CD14-positive monocyte (primary cell): ENCODE results near the gene TMEM151A. TPM values are rescaled to one million over a fixed set of nuclear protein-coding genes. Genes with fewer than 3 reads are reported as not detected.

Experiments
- DNase-seq, 3 donors: peaks; one replicate each; pipeline ENCODE4 v3.0.0-alpha.2; 2011 to 2022
- H2AFZ ChIP-seq: 2 replicates; pipeline ENCODE4 v1.6.0; 2012; ENCODE audit warnings: mild to moderate bottlenecking, low read depth, low read length, inconsistent platforms; ENCODE audit not compliant: insufficient read depth, poor library complexity, severe bottlenecking
- H3K27ac ChIP-seq, 2 donors: 1 replicate in 1 of 2; 2 replicates in 1 of 2; pipeline ENCODE4 v1.5.1; 2012 to 2013; ENCODE audit warnings: low read length in 2 of 2, control low read depth in 1 of 2, inconsistent platforms in 1 of 2, low read depth in 1 of 2, mild to moderate bottlenecking in 1 of 2
- H3K27me3 ChIP-seq, 2 donors: one replicate each; pipeline versions ENCODE4 v1.6.0 to v1.6.1; 2011 to 2013; ENCODE audit warnings: low read length in 2 of 2; ENCODE audit not compliant: control insufficient read depth in 2 of 2, insufficient read depth in 2 of 2
- H3K36me3 ChIP-seq, 2 donors: replicated peaks in 1 of 2; 1 replicate in 1 of 2; 2 replicates in 1 of 2; pipeline versions ENCODE4 v1.5.1 to v1.6.1; 2012 to 2013; ENCODE audit warnings: low read length in 2 of 2, control low read depth in 1 of 2, inconsistent platforms in 1 of 2, mild to moderate bottlenecking in 1 of 2; ENCODE audit not compliant: insufficient read depth in 2 of 2, control insufficient read depth in 1 of 2
- H3K4me1 ChIP-seq, 2 donors: 1 replicate in 1 of 2; 2 replicates in 1 of 2; pipeline versions ENCODE4 v1.5.1 to v1.6.1; 2012 to 2013; ENCODE audit warnings: low read length in 2 of 2, control low read depth in 1 of 2, inconsistent platforms in 1 of 2, mild to moderate bottlenecking in 1 of 2, moderate library complexity in 1 of 2; ENCODE audit not compliant: insufficient read depth in 2 of 2, control insufficient read depth in 1 of 2
- H3K4me2 ChIP-seq: replicated peaks from 2 replicates; pipeline ENCODE3; 2012; ENCODE audit warnings: low read length, moderate library complexity, mild to moderate bottlenecking; ENCODE audit not compliant: poor library complexity, severe bottlenecking; ENCODE audit errors: extremely low read depth
- H3K4me3 ChIP-seq, 3 experiments: fragments of 200-600 bp in 1 of 3; sonication (generic) in 1 of 3; replicated peaks in 1 of 3; 1 replicate in 2 of 3; 2 replicates in 1 of 3; pipeline ENCODE4 v1.5.1; 2011 to 2013; ENCODE audit warnings: low read length in 3 of 3, mild to moderate bottlenecking in 3 of 3, control low read depth in 2 of 3, low read depth in 2 of 3, inconsistent platforms in 1 of 3, moderate library complexity in 1 of 3
- H3K79me2 ChIP-seq: 2 replicates; pipeline ENCODE4 v1.6.0; 2012; ENCODE audit warnings: mild to moderate bottlenecking, control low read depth, inconsistent platforms, low read length, moderate library complexity; ENCODE audit not compliant: insufficient read depth
- H3K9ac ChIP-seq: 2 replicates; pipeline ENCODE4 v1.6.0; 2017; ENCODE audit warnings: low read length, mild to moderate bottlenecking; ENCODE audit not compliant: insufficient read depth, poor library complexity, severe bottlenecking
- H3K9me3 ChIP-seq, 2 donors: replicated peaks in 1 of 2; 1 replicate in 1 of 2; 2 replicates in 1 of 2; pipeline versions ENCODE4 v1.5.1 to v1.6.1; 2012 to 2013; ENCODE audit warnings: low read length in 2 of 2, control low read depth in 1 of 2; ENCODE audit not compliant: control insufficient read depth in 1 of 2, insufficient read depth in 1 of 2
- H4K20me1 ChIP-seq: 2 replicates; pipeline ENCODE4 v1.6.0; 2012; ENCODE audit warnings: mild to moderate bottlenecking, low read length, control low read depth, moderate library complexity; ENCODE audit not compliant: insufficient read depth
- H3K27ac Mint-ChIP-seq, 7 donors: one replicate each; pipeline ENCODE4 v1.8.0; 2020; ENCODE audit warnings: mild to moderate bottlenecking in 7 of 7, mixed read lengths in 7 of 7, moderate library complexity in 6 of 7, inconsistent platforms in 2 of 7
- H3K27me3 Mint-ChIP-seq, 3 donors: one replicate each; pipeline ENCODE4 v1.8.0; 2021 to 2022; ENCODE audit warnings: low read depth in 3 of 3, mild to moderate bottlenecking in 3 of 3, mixed read lengths in 3 of 3, moderate library complexity in 3 of 3, inconsistent platforms in 1 of 3
- H3K36me3 Mint-ChIP-seq, 2 donors: one replicate each; pipeline ENCODE4 v1.8.0; 2020; ENCODE audit warnings: mixed read lengths in 2 of 2, inconsistent platforms in 1 of 2, mild to moderate bottlenecking in 1 of 2
- H3K4me1 Mint-ChIP-seq: one replicate; pipeline ENCODE4 v1.8.0; 2020; ENCODE audit warnings: mild to moderate bottlenecking, mixed read lengths
- H3K4me3 Mint-ChIP-seq, 2 donors: one replicate each; pipeline ENCODE4 v1.8.0; 2020; ENCODE audit warnings: mild to moderate bottlenecking in 2 of 2, mixed read lengths in 2 of 2, moderate library complexity in 1 of 2
- H3K9me3 Mint-ChIP-seq, 7 donors: one replicate each; pipeline ENCODE4 v1.8.0; 2020 to 2022; ENCODE audit warnings: mixed read lengths in 7 of 7, mild to moderate bottlenecking in 6 of 7, moderate library complexity in 6 of 7, inconsistent platforms in 2 of 7
- WGBS: methylation state at CpG from one replicate; pipeline ENCODE4 v1.1.5; 2013; ENCODE audit warnings: missing lambda C conversion rate; ENCODE audit not compliant: insufficient coverage; 5-methylcytosine and 5-hydroxymethylcytosine counted together
- intact Hi-C, 2 donors: fragments of 100-400 bp; cut with micrococcal nuclease; formaldehyde crosslinking; loops; one replicate each; pipeline versions ENCODE4 v1.15.0 to v1.15.1; 2023
- polyA plus RNA-seq, 3 donors: library from polyadenylated mRNA; depleted of rRNA in 1 of 3; unstranded in 2 of 3; stranded (reverse) in 1 of 3; fragments of 300-500 nt in 2 of 3; fragments of >200 nt in 1 of 3; fragmentation: Illumina TruSeq in 2 of 3; gene quantifications; 1 replicate in 2 of 3; 2 replicates in 1 of 3; pipeline ENCODE4 v1.2.3, GENCODE V29; 2012 to 2021
- TF ChIP-seq, protein P1 (sequence below): fragments of 200-600 bp; IDR thresholded peaks from one replicate; pipeline ENCODE4 v1.8.0; 2022; ENCODE audit warnings: antibody characterized with exemption, mild to moderate bottlenecking

The TMEM151A gene
- polyA plus RNA-seq, 3 donors = not detected

DNA sequence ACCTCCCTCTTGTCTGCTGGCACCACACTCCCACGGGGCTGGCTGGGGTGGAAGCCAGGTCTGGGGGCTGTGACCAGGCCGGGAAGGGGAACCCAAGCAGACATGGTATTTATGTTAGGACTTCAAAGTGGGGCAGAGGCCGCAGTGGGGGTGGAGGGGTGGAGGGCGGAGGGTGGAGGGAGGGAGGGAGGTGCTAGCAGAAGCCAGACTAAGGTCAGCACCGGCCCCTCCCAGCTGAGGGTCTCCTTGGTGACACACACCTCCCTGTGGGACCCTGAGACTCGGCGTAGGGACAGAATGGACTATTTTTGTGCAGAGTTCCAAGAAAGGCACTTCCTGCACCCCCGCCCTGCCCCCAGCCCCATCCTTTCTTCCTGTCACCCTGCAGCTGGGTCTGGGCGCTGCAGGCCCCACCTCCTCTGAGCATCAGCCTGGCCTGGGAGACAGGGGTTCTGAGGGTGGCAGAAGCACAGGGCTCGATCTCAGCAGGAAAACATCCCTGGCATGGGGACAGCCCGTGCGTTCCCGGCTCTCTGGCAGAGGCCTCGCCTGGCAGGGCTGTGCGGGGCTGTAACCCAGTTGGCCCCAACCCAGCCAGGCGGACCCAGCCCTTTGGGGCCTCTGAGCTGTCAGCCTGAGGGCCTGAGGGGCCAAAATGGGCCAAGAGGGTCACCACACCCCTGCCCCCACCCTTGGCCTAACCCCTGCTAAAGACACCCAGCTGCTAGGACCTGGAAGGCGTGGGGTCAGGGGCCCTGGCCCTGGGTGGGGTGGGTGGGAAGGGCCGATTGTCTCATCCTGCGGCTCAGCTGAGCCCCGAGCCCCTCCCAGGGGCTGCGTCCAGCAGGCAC is 34.8 kb downstream of the TMEM151A start:
- Histone ChIP-seq H3K79me2 (no peaks in the 10 kb centered on the region), H3K27ac (no peak overlapping the region), H3K9ac (no peak overlapping the region), H3K4me1 (peaks cover 7 to 11% of the 10 kb centered on the region in 2 donors), H3K9me3 (no peaks in the 10 kb centered on the region), H3K4me3 (no peak overlapping the region), H2AFZ (no peak overlapping the region), H3K27me3 (no peaks in the 10 kb centered on the region), H4K20me1 (no peaks in the 10 kb centered on the region), H3K4me2 (no peak overlapping the region), H3K36me3 (peaks cover 0 to 4% of the 10 kb centered on the region in 2 donors)
- peaks cover 0 to 2% (median 0%) of the 10 kb centered on the region in 7 donors for H3K9me3 Mint-ChIP-seq
- peaks cover 1 to 2% of the 10 kb centered on the region in 2 donors for H3K36me3 Mint-ChIP-seq
- no peak for DNase-seq
- intact Hi-C loops = no loop called here
- peaks cover 18% of the 10 kb centered on the region for H3K4me1 Mint-ChIP-seq
- no peak overlapping the region for H3K27ac Mint-ChIP-seq
- peaks cover 0 to 3% (median 2%) of the 10 kb centered on the region in 3 donors for H3K27me3 Mint-ChIP-seq
- WGBS = 60% methylated on average over 14 of the region's 21 CpGs
- TF ChIP-seq, protein P1, sequence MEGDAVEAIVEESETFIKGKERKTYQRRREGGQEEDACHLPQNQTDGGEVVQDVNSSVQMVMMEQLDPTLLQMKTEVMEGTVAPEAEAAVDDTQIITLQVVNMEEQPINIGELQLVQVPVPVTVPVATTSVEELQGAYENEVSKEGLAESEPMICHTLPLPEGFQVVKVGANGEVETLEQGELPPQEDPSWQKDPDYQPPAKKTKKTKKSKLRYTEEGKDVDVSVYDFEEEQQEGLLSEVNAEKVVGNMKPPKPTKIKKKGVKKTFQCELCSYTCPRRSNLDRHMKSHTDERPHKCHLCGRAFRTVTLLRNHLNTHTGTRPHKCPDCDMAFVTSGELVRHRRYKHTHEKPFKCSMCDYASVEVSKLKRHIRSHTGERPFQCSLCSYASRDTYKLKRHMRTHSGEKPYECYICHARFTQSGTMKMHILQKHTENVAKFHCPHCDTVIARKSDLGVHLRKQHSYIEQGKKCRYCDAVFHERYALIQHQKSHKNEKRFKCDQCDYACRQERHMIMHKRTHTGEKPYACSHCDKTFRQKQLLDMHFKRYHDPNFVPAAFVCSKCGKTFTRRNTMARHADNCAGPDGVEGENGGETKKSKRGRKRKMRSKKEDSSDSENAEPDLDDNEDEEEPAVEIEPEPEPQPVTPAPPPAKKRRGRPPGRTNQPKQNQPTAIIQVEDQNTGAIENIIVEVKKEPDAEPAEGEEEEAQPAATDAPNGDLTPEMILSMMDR = no peak
- H3K4me3 Mint-ChIP-seq = no peak overlapping the region

DNA sequence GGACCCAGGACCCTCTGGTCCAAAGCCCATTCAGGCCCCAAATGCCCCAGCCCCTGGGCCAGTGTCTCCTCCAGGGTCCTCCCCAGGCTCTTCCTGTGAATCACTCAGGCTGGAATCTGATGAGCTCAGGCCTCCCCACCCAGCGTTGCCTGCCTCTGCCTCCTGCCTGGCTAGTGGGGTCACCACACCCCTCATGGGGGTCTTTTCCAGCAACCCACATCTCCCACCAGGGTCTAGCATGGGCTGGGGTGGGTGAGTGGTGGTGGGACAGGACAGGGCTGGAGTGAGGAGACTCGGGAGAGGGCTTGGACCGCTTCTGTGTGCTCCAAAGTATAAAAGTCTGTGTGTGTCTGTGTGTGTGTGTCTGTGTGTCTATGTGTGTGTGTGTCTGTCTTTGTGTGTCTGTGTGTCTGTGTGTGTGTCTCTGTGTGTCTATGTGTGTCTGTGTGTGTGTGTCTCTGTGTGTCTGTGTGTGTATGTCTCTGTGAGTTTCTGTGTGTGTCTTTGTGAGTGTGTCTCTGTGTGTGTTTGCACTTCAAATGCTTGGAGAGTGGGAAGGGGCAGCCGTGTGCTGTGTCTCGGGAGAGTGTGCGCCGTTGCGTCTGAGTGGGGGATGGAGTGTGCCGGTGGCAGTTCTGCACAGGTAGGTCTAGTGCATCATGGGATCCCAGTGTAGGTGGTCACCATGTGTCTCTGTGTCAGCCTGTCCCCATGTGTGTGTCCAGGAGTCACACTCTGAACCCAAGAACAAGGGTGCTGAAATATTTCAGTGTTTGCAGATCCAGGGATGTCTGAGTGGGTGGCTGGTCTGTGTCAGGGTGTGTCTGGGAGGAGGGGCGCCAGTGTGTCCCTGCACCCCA is 35.7 kb downstream of the TMEM151A start:
- Histone ChIP-seq H3K27ac (no peak overlapping the region), H4K20me1 (no peaks in the 10 kb centered on the region), H2AFZ (no peak overlapping the region), H3K27me3 (no peaks in the 10 kb centered on the region), H3K4me2 (no peak overlapping the region), H3K36me3 (peaks cover 7 to 13% of the 10 kb centered on the region in 2 donors), H3K79me2 (no peaks in the 10 kb centered on the region), H3K9me3 (no peaks in the 10 kb centered on the region), H3K9ac (no peak overlapping the region), H3K4me3 (no peak overlapping the region), H3K4me1 (peaks cover 7 to 11% of the 10 kb centered on the region in 2 donors)
- no peak overlapping the region for H3K4me3 Mint-ChIP-seq
- H3K27ac Mint-ChIP-seq = no peak overlapping the region
- H3K4me1 Mint-ChIP-seq = peaks cover 16% of the 10 kb centered on the region
- TF ChIP-seq, protein P1 = no peak
- H3K9me3 Mint-ChIP-seq = no peaks in the 10 kb centered on the region
- peaks cover 0 to 3% (median 2%) of the 10 kb centered on the region in 3 donors for H3K27me3 Mint-ChIP-seq
- intact Hi-C loops = loop anchor here (1.0 kb wide), 1 partner anchor 15 kb away; no protein-coding TSS in a partner anchor
- WGBS = 93% methylated on average over 5 of the region's 10 CpGs
- DNase-seq = no peak
- H3K36me3 Mint-ChIP-seq = peaks cover 8 to 11% of the 10 kb centered on the region in 2 donors
